GM19351 (cell line): ENCODE results near the gene TEX11.
"Not testable (repeated sequence)": the region's sequence is repeated elsewhere in the genome, so short reads cannot be mapped to it uniquely, and the experiment has no call there.

Experiments used
- ATAC-seq: cut with Tn5 transposase; IDR thresholded peaks from one replicate; pipeline ENCODE4 v1.9.1; 2021; ENCODE audit warnings: mild to moderate bottlenecking, moderate library complexity; ENCODE audit not compliant: unreplicated experiment

TEX11 gene

GRCh38 chrX:70762285-70762684 lies 146.2 kb downstream of the TEX11 start:
- no peak for ATAC-seq

- no peak for ATAC-seq
Observed at GRCh38 chrX:70755850-70756249, 152.7 kb downstream of the TEX11 start.

DNA sequence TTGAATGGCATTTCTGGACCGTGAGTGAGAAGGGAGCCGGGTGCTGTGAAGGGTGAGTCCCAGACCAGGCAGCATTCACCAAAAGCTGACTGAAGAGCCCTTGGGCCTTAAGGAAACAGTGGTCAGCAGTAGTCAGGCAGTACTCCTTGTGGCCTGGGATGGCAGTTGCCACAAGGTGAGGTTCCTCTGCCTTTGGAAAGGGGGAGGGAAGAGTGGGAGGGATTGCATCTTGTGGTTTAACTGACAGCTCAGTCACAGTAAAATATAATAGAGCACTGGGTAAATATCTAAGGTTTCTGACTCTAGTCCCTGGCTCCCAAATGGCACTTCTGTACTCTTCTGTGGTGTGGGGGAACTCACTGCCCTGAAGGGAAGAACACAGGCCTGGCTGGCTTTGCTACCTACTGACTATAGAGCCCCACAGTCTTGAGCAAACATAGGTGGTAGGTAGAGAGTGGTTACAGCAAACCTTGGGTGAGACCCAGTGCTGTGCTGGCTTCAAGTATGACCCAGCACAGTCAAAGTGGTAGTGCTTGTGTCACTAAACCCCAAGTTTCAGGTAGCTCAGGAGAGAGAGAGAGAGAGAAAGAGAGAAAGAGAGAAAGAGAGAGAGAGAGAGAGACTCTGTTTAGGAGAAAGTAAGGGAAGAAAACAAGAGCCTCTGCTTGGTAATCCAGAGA lies 154.2 kb downstream of the TEX11 start:
- ATAC-seq: no peak

DNA sequence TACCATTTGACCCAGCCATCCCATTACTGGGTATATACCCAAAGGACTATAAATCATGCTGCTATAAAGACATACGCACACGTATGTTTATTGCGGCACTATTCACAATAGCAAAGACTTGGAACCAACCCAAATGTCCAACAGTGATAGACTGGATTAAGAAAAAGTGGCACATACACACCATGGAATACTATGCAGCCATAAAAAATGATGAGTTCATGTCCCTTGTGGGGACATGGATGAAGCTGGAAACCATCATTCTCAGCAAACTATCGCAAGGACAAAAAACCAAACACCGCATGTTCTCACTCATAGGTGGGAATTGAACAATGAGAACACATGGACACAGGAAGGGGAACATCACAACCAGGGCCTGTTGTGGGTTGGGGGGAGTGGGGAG lies 174.7 kb downstream of the TEX11 start:
- ATAC-seq: not testable (repeated sequence)

DNA sequence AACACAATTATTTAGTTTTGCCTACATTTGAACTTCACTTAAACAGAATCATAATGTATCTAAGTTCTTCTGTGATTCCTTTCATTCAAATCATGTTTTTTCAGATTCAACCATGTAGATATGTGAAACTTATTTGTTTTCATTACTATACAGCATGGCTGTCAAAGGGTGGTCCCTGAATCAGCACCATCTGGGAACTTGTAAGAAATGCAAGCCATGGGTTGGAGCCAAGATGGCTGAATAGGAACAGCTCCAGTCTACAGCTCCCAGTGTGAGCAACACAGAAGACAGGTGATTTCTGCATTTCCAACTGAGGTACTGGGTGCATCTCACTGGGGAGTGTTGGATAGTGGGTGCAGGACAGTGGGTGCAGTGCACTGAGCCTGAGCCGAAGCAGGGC lies 180.6 kb downstream of the TEX11 start:
- ATAC-seq: not testable (repeated sequence)

DNA sequence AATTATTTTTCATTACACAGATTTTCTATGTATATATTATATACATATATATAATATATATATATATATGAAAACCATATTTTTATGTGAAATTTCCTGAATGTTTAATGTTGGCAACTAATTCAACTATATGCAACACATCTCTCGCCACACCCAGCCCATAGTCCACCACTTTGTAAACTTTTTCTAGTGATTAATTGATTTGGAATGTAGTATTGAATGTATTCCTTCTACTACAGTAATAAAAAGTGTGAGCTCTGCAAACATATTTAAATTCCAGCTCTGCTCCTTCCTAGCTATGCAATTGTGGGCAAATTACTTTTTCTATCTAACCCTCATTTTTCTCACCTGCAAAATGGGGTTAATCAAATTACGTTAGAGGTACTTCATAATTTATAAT lies 187.8 kb downstream of the TEX11 start:
- ATAC-seq: no peak

DNA sequence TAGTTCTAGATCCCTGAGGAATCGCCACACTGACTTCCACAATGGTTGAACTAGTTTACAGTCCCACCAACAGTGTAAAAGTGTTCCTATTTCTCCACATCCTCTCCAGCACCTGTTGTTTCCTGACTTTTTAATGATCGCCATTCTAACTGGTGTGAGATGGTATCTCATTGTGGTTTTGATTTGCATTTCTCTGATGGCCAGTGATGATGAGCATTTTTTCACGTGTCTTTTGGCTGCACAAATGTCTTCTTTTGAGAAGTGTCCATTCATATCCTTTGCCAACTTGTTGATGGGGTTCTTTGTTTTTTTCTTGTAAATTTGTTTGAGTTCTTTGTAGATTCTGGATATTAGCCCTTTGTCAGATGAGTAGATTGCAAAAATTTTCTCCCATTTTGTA lies 197.2 kb downstream of the TEX11 start:
- ATAC-seq: not testable (repeated sequence)

DNA sequence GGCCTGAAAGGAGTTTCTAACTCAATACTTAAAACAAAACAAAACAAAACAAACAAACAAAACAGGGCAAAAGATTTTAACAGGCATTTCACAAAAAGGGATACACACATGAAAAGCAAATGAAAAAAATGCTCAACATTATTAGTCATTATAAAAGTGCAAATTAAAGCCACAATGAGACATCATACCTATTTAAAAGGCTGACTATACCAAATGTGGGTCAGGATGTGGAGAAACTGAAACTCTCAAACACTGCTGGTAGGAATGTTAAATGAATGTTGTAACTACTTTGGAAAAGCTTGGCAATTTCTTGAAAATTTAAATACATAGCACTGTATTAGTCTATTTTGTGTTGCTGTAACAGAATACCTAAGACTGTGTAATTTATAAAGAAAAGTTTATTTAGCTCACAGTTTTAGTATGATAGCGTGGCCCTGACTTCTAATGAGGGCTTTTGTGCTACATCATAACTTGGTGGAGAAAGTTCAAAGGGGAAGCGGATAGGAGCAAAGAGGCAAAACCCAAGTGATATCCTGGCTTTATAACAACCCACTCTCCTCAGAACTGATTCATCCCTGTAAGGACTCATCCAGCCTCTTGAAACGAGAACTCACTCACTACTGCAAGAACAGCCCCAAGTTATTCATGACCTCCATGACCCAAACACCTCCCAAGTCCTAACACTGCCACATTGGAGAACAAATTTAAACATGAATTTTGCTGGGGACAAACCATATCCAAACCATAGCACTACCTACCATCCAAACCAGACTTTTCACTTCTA lies 214.0 kb downstream of the TEX11 start:
- no peak for ATAC-seq

GRCh38 chrX:70679455-70679854 lies 229.1 kb downstream of the TEX11 start:
- not testable (repeated sequence) for ATAC-seq

DNA sequence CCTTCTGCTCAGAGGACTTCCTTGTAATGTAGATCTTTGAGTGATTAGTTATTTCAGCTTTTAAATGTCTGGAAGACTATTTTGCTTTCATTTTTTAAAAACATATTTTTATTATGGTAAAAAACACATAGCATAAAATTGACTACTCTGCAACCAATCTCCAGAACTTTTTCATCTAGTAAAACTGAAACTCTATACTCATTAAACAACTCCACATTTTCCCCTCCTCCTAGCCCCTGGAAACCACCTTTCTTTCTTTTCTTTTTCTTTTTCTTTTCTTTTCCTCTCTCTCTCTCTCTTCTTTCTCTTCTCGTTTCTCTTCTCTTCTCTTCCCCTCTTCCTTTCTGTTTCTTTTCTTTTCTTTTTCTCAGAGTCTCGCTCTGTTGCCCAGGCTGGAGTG lies 233.2 kb downstream of the TEX11 start:
- no peak for ATAC-seq

DNA sequence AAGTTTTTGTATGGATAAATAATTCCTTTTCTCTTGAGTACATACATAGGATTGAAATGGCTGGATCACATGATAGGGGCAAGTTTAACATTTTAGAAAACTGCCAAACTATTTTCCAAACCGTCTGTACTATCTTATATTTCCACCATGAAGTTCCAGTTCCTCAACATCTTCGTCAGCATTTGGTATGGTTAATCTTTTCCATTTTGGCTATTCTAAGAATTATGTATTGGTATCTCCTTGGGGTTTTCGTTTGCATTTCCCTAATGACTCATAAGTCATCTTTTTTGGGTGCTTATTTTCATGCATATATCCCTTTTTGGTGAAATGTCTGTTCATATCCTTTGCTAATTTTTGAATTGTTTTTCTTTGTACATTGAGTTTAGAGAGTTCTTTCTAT lies 236.2 kb downstream of the TEX11 start:
- ATAC-seq: no peak

GRCh38 chrX:70669120-70669519 lies 239.4 kb downstream of the TEX11 start:
- ATAC-seq: no peak

- no peak for ATAC-seq
Observed at GRCh38 chrX:70664726-70665125, 243.8 kb downstream of the TEX11 start.

- not testable (repeated sequence) for ATAC-seq
Observed at GRCh38 chrX:70661124-70661523, 247.4 kb downstream of the TEX11 start.

- ATAC-seq: not testable (repeated sequence)
Observed at GRCh38 chrX:70657546-70657945, 251.0 kb downstream of the TEX11 start.

DNA sequence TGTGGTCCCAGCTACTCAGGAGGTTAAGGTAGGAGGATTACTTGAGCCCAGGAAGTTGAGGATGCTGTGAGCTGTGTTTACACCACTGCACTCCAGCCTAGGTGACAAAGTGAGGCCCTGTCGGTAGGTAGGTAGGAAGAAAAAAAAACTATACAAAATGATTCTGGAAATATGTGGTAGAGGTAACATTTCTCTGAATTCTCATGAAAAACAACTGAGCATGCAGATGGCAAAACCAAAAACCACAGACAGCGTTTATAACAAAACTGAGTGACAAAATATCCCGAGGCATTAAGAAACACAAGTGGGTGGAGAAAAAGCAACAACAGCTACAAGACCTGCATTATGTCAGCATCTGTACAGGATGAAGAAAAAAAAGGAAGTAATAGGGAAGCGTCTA lies 252.2 kb downstream of the TEX11 start:
- ATAC-seq: no peak

- ATAC-seq: not testable (repeated sequence)
Observed at GRCh38 chrX:70647910-70648309, 260.6 kb downstream of the TEX11 start.

DNA sequence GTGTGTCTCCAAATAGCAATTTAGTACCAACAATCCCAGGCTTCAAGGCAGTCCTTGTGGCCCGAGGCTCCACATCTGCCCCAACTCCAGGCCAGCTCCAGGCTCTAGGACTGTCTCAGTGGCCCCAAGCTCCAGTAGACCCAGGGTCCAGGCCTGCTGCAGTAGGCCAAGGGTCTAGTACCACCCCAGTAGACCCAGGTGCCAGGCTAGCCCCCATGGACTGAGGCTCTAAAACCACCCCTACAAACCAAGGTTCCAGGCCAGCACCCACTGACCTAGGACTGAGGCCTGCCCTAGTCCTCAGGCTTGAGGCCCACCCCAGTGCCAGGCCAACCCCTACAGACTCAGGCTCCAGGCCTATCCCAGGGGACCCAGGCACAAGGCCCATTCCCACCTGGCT lies 272.3 kb downstream of the TEX11 start:
- no peak for ATAC-seq

- ATAC-seq: no peak
Observed at GRCh38 chrX:70635669-70636068, 272.8 kb downstream of the TEX11 start.

DNA sequence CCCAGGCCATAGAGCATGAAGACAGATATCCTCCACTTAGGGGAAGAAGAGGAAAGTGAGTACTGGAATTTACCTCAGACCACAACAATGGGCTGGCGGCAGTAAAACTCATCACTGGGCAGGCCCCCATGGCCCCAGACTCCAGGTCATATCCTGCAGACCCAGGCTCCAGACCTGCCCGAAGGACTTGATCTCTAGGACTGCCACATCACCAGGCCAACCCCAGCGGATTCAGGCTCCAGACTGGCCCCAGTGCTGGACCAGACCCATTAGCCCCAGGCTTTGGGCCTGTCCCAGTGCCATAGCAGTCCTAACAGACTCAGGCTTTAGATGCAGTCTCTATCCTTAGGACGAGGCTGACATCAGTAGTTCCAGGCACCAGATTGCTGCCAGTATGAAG lies 273.3 kb downstream of the TEX11 start:
- no peak for ATAC-seq

DNA sequence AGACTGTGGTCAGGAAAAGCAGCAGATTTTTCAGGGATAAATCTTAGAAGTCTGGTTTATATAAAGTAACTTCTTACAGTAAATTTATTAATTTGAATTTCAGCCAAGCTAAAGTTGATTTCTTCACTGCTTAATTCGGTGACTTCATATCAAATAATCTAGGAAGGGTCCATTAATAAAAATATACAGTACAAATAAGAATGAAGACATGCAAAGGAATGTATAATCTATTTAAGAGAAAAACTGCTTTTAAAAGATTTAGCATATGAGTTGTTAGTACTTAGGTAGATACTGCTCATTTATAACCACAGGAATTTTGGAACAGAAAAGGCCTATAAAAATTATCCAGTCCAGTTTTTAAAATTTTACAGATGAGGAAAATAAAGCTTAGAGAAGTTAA lies 286.8 kb downstream of the TEX11 start:
- ATAC-seq: no peak

GRCh38 chrX:70618467-70618866 lies 290.0 kb downstream of the TEX11 start:
- ATAC-seq: no peak
